Loucy (cell line): ENCODE data around the gene COL23A1.

Experiments
- EZH2phosphoT487 ChIP-seq: fragments of 200-600 bp; IDR thresholded peaks from 2 replicates; pipeline ENCODE4 v1.6.1; 2018; ENCODE audit warnings: antibody characterized with exemption, mild to moderate bottlenecking, moderate library complexity, borderline replicate concordance
- TF ChIP-seq, protein P1 (sequence below): fragments of 200-600 bp; sonication (generic); conservative IDR thresholded peaks from 2 replicates; pipeline ENCODE4 v1.5.1; 2014; ENCODE audit warnings: mild to moderate bottlenecking, antibody characterized with exemption, low read length

DNA sequence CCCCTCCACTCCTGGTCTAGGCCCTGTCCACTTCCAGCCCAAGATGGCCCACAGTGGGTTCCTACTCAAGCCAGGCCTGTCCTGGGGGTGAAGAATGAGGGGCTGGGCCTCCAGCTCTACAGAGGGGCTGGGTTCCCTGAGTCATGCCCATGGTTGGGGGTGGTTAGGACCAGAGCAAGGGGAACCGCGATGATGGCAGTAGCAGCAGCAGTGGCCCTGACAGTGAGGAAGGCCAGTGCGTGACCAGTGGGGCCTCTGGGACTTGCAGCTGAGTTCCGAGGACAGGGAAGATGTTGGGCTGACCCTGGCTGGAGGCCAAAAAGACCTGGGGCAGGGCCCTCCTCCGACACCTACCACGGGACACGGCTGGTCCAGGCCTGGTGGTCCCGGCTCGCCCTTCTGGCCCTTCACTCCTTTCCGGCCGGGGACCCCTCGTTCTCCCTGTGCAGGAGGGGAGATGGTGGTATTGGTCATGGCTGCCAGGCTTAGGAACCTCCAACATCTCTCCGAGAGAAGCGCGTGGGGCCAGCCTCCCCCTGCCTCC lies 348.4 kb downstream of the COL23A1 start:
- TF ChIP-seq, protein P1, sequence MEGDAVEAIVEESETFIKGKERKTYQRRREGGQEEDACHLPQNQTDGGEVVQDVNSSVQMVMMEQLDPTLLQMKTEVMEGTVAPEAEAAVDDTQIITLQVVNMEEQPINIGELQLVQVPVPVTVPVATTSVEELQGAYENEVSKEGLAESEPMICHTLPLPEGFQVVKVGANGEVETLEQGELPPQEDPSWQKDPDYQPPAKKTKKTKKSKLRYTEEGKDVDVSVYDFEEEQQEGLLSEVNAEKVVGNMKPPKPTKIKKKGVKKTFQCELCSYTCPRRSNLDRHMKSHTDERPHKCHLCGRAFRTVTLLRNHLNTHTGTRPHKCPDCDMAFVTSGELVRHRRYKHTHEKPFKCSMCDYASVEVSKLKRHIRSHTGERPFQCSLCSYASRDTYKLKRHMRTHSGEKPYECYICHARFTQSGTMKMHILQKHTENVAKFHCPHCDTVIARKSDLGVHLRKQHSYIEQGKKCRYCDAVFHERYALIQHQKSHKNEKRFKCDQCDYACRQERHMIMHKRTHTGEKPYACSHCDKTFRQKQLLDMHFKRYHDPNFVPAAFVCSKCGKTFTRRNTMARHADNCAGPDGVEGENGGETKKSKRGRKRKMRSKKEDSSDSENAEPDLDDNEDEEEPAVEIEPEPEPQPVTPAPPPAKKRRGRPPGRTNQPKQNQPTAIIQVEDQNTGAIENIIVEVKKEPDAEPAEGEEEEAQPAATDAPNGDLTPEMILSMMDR: no peak
- TF ChIP-seq EZH2phosphoT487: no peak
